GM21447 (cell line): ENCODE results near the gene ARMC3.
"Not testable (repeated sequence)": the region's sequence is repeated elsewhere in the genome, so short reads cannot be mapped to it uniquely, and the experiment has no call there.

Experiments used
- ATAC-seq: cut with Tn5 transposase; IDR thresholded peaks from one replicate; pipeline ENCODE4 v1.9.1; 2021; ENCODE audit not compliant: unreplicated experiment

ARMC3 gene, protein sequence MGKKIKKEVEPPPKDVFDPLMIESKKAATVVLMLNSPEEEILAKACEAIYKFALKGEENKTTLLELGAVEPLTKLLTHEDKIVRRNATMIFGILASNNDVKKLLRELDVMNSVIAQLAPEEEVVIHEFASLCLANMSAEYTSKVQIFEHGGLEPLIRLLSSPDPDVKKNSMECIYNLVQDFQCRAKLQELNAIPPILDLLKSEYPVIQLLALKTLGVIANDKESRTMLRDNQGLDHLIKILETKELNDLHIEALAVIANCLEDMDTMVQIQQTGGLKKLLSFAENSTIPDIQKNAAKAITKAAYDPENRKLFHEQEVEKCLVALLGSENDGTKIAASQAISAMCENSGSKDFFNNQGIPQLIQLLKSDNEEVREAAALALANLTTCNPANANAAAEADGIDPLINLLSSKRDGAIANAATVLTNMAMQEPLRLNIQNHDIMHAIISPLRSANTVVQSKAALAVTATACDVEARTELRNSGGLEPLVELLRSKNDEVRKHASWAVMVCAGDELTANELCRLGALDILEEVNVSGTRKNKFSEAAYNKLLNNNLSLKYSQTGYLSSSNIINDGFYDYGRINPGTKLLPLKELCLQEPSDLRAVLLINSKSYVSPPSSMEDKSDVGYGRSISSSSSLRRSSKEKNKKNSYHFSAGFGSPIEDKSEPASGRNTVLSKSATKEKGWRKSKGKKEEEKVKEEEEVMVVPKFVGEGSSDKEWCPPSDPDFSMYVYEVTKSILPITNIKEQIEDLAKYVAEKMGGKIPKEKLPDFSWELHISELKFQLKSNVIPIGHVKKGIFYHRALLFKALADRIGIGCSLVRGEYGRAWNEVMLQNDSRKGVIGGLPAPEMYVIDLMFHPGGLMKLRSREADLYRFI

DNA sequence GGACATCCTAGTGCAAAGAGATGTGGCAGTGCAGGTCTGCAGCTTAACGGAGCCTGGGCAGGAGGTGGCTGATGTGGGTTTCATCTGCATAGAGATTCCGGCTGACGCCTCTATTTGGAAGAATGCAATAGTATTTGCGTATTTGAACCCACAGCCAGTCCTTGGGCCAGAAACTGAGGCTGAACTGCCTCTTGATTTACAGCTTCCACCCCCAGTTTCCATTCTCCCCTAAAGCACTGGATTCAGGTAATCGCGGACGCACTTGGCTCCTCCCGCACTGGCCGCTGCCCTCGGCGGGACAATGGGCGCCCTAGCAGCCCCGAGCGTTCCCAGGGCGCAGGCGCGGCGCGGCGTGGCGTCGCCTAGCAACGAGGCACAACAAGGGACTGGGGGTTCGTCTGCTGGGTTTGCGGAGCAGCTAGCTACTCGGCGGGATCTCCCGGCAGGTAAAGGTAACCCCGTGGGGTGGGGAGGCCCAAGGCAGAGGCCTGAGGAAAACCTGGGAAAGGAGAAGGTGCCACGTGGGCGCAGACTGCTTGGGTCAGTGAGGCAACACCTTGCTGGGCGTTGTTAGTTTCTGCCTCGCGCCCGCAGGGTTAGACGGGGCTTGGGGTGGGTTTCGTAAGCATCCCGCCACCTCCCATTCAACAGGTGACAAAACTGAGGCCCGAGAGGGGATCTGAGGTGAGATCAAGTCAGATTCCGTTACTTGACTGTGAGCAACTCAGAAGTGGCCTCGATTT, at the start of gene ARMC3:
TSS of gene ARMC3 (plus strand) at position 393 of the 743 bp plus-strand sequence. CDS start 3,944 bp downstream, outside the sequence.
- ATAC-seq, result peak; percentile 69

DNA sequence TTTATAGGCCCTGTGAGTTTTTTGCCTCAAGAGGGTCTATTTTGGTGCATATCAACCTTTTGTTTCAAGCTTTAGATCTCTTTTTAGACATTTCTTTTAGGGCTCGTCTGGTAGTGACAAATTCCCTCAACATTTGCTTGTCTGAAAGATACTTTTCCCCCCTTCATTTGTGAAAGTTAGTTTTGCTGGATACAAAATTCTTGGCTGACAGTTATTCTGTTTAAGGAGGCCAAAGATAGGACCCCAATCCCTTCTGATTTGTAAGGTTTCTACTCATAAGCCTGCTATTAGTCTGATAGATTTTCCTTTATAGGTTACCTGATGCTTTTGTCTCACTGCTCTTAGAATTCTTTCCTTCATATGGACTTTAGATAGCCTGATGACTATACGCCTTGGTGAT, 36.1 kb upstream of the ARMC3 start:
- ATAC-seq, result no peak

DNA sequence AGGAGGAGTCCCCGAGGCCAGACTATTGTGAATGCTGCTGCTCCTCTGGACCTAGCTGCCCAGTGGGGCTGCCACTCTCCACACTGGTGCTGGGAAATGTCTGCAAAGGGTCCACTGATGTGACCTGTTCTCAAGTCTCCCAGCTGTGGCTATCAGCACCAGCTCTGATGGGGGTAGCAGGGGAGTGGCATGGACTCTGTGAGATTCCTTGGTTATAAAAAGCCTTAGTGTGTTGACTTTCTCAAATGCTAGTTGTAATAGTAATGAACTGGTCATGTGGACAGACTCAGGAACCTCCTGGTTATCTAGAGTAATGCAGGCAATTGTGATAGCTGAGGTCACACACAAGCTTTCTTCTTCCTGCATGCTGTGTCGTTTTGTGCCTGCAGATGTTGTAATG, 34.1 kb upstream of the ARMC3 start:
- ATAC-seq, result no peak

DNA sequence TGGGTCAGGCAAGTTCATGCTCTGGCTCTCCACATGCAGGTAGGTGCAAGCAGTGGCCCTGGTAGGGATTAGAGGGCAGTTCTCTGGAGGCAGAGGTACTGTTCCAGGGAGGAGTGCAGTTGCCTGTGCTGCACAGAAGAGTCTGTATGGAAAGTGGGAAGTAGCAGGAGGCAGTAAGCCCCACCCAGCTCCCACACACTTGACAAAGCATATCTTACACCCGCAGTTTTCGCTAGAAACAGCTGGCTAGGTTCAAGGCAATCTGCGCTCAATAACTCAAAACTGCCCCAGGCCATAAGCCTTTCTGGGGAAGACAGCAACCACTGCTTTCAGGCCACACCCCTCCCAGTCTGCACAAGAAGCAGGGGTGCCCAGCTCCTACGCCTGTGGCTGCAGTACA, 33.1 kb upstream of the ARMC3 start:
- ATAC-seq, result no peak

DNA sequence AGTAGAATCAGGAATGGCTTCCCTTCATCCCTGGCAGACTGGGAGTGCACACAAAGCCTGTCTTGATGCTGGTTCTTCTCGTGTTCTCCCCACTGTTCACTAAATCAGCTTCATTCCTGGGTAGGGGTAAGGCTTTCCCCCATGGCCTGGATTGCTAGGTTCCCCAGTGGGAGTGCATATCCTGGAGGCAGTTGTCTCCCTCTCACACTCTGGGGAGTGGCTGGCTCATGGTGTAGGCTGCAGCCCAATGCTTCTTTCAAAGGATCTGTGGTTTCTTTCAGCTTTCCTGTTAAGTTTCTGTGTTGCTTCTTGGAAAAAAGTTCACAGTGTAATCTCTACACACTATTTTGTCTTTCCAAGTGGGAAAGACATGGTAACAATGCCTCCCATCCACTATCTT, 32.6 kb upstream of the ARMC3 start:
- ATAC-seq, result no peak

DNA sequence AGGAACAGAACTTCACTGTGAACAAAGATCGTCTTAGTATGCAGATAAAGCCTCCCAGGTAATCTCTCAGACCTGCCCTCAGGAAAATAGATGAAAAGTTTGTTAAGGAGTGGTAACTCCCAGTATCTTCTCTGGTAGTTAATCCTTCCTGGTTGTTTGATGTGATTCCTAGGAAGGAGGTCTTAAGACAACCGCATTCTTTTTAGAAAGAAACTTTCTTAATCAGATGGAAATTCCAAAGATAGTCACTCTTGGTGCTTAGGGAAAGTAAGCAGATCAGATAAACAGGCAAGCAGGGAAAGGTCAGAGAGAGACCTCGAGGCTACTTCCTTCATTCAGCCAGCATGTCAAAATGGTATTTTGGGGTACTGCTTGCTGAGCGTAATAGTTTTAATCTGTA, 30.5 kb upstream of the ARMC3 start:
- ATAC-seq, result no peak

DNA sequence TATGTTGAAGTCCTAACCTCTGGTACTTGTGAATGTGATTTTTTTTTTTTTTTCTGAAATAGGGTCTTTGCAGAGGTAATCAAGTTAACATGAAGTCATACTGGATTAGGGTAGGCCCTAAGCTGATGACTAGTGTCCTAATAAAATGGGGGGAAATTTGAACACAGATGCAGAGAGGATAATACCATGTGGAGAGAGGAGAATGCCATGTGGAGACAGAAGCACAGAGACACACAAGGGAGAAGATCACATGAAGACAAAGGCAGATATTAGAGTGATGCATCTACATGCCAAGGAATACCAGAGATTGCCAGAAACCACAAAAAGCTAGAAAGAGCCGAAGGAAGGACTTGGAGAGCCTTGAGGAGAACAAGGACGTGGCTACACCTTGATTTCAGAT, 28.5 kb upstream of the ARMC3 start:
- no peak for ATAC-seq

DNA sequence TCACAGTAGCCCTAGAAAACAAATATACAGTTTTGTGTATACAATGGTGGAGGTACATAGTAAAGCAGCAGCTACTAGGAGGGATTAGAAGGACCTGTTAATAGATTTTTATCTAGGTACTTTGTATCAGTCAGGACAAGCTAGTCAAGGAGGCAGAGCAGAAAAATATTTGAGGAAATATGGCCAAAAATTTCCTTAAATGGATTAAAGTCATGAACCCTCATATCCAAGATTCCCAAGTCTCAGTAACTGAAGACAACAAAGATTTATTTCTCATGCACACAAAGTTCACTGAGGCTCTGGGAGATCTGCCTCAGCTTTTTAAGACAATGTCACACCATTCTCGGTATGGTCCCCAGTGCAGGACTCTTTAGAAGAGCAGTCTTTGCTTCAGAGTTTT, 28.1 kb upstream of the ARMC3 start:
- no peak for ATAC-seq

DNA sequence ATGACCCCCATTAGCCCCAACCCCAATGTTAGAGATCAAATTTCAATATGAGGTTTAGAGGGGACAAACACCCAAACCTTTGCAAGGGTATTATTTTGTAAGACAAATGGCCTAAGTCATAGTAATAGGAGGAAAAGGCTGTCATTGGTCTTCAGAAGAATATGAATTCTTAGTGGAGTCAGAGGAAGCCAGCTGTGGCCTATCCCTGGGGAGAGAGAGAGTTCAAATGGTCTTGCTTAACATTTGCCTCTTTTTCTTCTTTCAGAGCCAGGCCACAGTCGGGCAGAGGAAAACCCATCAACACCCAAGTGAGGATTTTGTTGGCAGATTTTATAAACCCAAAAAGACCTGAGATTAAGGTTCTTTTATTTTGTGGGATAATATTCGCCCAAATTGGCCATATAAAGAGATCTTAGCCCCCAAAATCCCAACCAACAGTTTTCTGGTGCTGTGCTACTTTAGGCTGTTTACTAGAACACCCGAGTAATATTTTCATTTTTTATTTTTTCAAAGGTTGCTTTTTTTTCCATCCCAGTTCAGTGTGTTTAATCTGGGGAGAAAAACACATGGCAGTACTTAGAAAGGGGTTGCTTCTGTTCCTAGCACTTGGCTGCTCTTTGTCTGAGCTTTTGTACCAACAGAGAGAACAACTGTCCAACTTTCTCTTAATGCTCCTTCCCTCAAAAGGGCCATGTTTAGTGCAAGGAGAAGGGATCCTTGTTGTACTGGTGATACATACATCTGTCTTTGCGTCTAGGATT, 26.8 kb upstream of the ARMC3 start:
- ATAC-seq, result no peak

DNA sequence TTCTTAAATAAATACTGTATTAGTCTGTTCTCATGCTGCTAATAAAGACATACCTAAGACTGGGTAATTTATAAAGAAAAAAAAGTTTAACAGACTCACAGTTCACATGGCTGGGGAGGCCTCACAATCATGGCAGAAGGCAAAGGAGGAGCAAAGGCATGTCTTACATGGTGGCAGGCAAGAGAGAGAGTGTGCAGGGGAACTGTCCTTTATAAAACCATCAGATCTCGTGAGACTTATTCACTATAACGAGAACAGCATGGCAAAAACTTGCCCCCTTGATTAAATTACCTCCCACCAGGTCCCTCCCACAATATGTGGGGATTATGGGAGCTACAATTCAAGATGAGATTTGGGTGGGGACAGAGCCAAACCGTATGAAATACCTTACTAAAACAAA, 25.7 kb upstream of the ARMC3 start:
- ATAC-seq, result not testable (repeated sequence)

DNA sequence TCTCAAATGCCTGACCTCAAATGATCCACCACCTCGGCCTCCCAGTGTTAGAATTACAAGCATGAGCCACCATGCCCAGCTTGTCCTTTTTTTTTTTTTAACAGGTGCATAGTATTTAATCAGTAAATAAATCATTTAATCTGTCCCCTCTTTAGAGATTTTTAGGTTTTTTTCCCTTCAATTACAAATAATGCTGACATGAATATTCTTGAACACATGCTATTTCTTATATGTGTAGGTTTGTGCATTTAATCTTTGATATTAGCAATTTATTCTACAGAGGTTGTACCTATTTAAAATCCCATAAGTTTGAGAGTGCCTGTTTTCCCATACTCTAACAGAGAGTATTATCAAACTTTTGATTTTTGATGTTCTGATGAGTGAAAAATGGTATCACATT, 24.2 kb upstream of the ARMC3 start:
- ATAC-seq, result no peak

DNA sequence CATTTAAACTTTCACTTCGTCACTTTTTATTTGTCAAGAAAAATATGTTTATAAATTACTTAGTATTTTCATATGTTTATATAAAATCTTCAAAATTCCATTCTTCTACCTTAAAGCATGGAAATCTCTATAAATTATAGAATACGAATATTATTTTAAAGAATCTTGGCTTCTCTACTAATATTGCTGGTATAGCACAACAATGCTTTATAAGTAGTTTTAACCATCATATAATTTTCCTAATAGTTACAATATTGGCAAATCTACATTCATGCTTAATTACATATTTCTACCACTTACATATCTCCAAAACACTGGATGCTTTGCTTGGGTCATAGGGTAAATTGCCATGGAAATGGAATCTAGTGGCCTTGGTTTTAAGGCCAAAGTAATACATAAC, 21.1 kb upstream of the ARMC3 start:
- ATAC-seq, result no peak

DNA sequence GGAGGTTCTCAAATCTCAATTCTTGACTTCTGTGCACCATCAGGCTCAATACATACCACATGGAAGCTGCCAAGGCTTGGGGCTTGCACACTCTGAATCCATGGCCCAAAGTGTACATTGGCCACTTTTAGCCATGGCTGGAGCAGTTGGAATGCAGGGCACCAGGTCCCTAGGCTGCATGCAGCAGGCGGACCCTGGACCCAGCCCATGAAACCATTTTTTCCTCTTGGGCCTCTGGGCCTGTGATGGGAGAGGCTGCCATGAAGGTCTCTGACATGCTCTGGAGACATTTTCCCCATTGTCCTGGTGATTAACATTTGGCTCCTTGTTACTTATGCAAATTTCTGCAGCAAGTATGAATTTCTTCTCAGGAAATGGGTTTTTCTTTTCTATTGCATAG, 19.0 kb upstream of the ARMC3 start:
- ATAC-seq, result no peak

DNA sequence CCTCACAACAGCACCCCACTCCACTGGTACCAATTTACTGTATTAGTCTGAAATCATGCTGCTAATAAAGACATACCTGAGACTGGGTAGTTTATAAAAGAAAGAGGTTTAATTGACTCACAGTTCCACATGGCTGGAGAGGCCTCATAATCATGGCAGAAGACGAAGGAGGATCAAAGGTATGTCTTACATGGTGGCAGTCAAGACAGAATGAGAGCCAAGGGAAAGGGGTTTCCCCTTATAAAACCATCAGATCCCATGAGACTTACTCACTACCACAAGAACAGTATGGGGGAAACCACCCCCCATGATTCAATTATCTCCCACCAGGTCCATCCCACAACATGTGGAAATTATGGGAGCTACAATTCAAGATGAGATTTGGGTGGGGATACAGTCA, 18.2 kb upstream of the ARMC3 start:
- not testable (repeated sequence) for ATAC-seq

DNA sequence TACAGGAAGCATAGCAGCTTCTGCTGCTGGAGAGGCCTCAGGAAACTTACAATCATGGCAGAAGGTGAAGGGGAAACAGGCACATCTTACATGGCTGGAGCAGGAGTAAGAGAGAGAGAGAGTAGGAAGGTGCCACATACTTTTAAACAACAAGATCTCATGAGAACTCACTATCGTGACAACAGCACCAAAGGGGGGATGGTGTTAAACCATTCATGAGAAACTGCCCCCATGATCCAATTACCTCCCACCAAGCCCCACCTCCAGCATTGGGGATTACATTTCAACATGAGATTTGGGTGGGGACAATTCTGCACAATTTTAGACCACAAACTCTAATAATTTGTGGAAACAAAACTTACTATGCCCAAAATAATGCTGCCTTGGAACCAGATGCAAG, 16.8 kb upstream of the ARMC3 start:
- no peak for ATAC-seq

DNA sequence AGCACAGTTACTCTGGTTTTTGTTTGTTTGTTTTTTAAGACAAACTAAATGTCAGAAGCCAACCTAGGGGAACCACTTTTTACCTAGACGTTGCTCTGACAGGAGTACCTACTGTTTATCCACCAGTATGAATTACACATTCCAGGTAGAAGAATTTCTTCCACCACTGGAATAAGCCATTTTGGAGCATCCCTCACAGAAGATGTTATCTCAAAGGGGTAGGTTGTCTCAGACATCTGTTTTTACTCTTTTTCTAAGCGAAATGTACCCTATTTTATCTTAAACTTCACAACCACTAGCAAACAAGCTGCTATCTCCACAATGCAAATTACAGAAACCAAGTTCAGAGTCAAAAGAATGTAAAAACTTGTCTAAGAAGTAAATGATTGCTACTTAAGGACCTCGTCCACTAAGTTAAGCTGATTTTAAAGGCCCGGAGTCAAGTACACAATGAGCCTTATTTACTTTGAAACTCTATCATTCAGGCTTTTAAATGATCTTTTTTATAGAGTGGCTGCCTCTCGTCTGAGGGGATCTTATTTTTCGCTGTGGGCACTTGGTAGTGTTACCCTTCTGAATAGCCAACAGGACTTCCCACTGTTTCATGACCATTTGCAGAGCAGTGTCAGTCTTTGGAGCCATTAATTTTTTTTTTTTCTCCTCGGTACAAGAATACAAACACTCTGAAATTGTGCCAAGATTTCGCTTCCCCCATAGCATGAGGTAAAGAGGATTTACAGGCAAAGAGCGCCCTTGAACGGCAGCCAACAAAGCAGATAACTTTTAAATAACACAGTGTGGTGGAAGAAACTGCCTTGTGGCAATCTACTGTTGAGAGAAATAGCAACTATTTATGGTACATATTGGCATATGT, 15.7 kb upstream of the ARMC3 start:
- ATAC-seq, result no peak

DNA sequence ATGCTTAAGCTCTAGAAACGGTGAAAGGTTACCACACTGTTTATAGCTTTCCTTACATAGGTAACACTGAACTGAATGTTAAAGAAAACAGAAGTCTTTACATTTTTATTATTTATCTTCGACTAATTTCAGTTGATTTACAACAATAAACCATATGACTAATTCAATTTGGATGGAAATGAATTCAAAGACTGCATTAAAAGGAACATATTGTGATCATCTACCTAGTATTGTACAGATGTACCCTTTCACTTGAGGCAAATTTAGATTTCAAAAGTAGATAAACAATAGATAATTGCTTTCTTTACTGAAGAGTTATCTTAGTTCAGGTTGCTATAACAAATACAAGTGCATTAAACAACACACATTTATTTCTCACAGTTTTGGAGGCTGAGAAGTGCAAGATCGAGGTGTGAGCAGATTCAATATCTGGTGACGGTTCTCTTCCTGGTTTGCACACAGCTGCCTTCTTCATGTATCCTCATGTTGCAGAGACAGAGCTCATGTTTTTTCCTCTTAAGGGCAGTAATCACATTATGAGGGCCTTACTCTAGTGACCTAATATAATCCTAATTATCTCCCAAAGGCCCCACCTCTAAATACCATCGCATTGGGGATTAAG, 15.0 kb upstream of the ARMC3 start:
- ATAC-seq, result no peak

DNA sequence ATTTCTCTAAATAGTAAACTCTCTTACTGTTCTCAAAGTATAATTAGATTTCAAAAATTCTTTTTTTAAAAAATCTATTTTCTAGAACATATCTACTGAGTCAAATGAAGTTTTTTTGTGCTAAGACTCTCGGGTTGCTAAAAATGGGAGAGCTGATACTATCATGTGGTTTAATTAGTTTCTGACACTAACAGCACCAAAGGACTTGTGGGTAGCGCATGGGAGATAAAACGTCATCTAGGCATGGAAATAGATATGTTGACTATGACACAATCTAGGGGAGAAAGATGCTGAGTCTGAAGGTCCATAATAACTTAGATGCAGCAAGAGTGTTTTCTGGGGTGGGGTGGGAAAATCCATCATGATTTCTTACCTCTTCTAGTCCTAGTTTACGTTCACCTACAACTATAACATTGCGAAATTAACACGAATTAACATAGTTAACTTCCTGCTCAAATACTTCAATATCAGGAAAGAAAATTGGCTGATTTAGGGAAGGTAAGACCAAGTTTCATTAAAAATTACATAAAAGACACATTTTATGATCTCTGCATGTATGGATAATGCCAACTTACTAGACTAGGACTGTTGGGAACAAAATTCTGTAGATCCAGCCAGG, 14.3 kb upstream of the ARMC3 start:
- no peak for ATAC-seq

DNA sequence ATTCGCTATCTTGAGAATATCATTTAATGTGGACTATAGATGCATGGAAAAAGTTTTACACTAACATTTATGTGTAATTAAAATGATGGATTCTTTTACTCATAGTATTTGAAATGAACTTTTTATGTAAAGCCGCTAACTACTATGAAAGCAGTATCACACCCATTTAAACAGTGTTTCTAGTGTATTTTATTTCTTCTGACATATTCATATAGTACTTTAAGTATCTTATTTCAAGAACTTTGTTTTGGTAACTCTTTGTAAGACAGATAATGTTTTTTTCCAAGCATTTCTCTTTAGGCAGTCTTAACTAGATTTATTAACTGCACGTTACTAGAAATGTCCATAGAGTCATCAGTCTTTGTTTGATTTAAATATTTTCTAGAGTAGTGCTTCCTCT, 12.5 kb upstream of the ARMC3 start:
- ATAC-seq, result no peak
